Activated CD8-positive, alpha-beta memory T cell treated with anti-CD3 and anti-CD28 coated beads, Interleukin-2, amount 50 U/mL, for 1 hour (primary cell): ENCODE measurements around the gene MAP4K4.

Experiments used
- DNase-seq: peaks from one replicate; pipeline ENCODE4 v3.0.0-alpha.2; 2020; ENCODE audit errors: extremely low read depth

The MAP4K4 gene

GRCh38 chr2:101868525-101868924, 171.0 kb downstream of the MAP4K4 start:
- no peak for DNase-seq

GRCh38 chr2:101869527-101869926, 172.0 kb downstream of the MAP4K4 start:
- DNase-seq: no peak

GRCh38 chr2:101870444-101870843, 172.9 kb downstream of the MAP4K4 start:
- no peak for DNase-seq

- DNase-seq: no peak
Observed at GRCh38 chr2:101871480-101871879, 174.0 kb downstream of the MAP4K4 start.

- DNase-seq: no peak
Observed at GRCh38 chr2:101872480-101872879, 175.0 kb downstream of the MAP4K4 start.

GRCh38 chr2:101873543-101873942, 176.0 kb downstream of the MAP4K4 start:
- DNase-seq: no peak

GRCh38 chr2:101874069-101874468, 176.6 kb downstream of the MAP4K4 start:
- DNase-seq: no peak

- no peak for DNase-seq
Observed at GRCh38 chr2:101879466-101879865, 182.0 kb downstream of the MAP4K4 start.

GRCh38 chr2:101881131-101881530, 183.6 kb downstream of the MAP4K4 start:
- no peak for DNase-seq

- no peak for DNase-seq
Observed at GRCh38 chr2:101882769-101883307, 185.3 kb downstream of the MAP4K4 start.

- no peak for DNase-seq
Observed at GRCh38 chr2:101883860-101884259, 186.4 kb downstream of the MAP4K4 start.

- no peak for DNase-seq
Observed at GRCh38 chr2:101884423-101884822, 186.9 kb downstream of the MAP4K4 start.

GRCh38 chr2:101887328-101887727, 189.8 kb downstream of the MAP4K4 start:
- no peak for DNase-seq

GRCh38 chr2:101889460-101890098, 192.1 kb downstream of the MAP4K4 start:
- DNase-seq: no peak

- no peak for DNase-seq
Observed at GRCh38 chr2:101892377-101892776, 194.9 kb downstream of the MAP4K4 start.

- no peak for DNase-seq
Observed at GRCh38 chr2:101893681-101894381, 196.3 kb downstream of the MAP4K4 start.

- DNase-seq: no peak
Observed at GRCh38 chr2:101895039-101895438, 197.5 kb downstream of the MAP4K4 start.

- DNase-seq: no peak
Observed at GRCh38 chr2:101895819-101896322, 198.4 kb downstream of the MAP4K4 start.

GRCh38 chr2:101897301-101897700, 199.8 kb downstream of the MAP4K4 start:
- no peak for DNase-seq

GRCh38 chr2:101899265-101899664, 201.8 kb downstream of the MAP4K4 start:
- DNase-seq: no peak

- no peak for DNase-seq
Observed at GRCh38 chr2:101899871-101900270, 202.4 kb downstream of the MAP4K4 start.

GRCh38 chr2:101900375-101900774, 202.9 kb downstream of the MAP4K4 start:
- no peak for DNase-seq

- no peak for DNase-seq
Observed at GRCh38 chr2:101901241-101901640, 203.7 kb downstream of the MAP4K4 start.
